GF-D8 (cell line): Measurements from ENCODE around the gene AGPAT4.

Source experiments
- DNase-seq: peaks from one replicate; lab custom pipeline; 2025; lab: John Stamatoyannopoulos, UW

AGPAT4 gene

DNA sequence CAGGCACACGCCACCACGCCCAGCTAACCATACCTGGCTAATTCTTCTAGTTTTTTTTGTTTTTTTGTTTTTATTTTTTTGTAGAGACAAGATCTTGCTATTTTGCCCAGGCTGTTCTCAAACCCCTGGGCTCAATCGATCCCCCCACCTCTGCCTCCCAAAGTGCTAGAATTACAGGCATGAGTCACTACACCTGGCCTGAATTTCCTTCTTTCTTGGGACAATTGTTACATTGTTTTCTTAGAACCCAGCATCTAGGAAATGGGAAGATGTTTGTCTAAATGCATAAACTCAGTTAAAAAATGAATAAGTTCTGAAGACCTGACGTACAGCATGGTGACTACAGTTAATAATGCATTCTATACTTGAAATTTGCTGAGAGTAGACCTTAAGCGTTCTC, 10.8 kb upstream of the AGPAT4 start:
- no peak for DNase-seq

- DNase-seq: no peak
These were observed 7.2 kb upstream of the AGPAT4 start for GRCh38 chr6:161281092-161281491.

DNA sequence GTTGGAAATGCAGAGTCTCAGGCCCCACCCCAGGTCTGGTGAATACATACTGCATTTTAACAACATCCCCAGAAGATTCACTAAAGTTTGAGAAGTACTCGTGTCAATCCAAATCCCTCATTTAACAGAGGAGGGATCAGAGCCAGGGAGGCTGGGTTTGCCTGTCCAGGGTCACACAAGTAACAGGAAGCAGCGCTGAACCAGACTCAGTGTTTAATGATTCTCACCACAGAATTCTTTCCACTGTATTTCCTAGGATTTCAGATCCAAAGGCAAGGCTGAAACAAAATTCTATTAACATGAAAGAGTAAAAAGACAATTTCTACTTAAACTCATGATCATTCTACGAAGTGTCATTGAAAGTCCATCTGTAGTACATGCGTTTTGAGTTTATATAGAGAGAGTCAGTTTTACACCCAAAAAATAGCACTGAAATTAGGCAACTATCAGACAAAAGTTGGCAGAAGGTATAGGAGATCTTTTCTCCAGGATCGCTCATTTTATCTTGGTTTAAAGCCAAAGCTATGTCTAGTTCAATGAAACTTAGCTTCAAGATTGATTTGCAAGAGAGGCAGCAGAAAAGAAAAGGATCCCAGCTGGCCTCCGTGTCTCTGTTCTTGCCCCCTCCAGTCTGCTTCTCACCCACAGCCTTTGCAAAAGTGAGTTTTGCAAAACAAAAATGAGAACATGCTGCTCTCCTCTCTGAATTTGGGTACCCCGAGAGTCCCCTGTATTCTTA, 6.0 kb upstream of the AGPAT4 start:
- DNase-seq: no peak

DNA sequence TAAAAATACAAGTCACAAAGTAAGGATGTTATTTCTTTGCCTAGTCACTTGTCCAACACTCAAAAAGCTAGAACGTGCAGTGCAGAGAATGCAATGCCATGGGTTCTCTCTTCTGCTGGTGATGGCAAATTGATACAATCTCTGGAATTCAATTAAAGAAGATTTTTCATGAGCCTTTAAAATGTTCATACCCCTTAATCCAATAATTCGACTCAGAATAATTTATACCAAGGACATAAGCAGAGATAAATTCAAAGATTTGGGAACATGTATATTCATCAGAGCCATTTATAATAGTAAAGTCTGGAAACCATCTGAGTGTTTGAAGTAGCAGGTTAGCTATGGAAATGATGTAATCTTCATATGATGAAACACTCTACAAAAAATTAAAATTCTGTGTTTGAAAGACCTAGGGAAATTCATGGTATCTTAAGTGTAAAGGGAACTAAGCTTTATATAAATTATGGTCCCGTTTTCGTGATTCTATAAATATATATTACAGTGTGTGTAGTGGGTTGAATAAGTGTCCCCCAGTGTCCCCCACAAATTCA, 2.8 kb upstream of the AGPAT4 start:
- no peak for DNase-seq

DNA sequence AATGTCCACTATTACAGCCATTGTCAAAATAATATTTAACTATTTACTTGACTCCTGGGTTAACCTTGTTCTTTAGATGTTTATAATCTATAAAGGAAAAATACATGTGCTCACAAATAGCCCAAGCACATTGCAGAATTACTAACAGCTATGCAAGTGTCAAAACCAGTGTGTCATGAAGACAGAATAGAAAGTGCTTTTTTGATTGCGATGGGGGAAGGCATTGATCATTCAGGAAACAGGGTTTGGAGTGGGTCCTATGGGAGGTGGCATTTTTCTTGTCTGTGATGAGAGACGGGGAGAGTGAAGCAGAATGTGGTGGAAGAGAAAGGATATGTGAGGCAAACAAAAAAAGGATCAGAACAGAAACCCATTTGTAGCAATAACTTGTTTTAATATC, 1.0 kb upstream of the AGPAT4 start:
- DNase-seq: no peak

GRCh38 chr6:161274488-161274858, 612 bp upstream of the AGPAT4 start:
- no peak for DNase-seq

DNA sequence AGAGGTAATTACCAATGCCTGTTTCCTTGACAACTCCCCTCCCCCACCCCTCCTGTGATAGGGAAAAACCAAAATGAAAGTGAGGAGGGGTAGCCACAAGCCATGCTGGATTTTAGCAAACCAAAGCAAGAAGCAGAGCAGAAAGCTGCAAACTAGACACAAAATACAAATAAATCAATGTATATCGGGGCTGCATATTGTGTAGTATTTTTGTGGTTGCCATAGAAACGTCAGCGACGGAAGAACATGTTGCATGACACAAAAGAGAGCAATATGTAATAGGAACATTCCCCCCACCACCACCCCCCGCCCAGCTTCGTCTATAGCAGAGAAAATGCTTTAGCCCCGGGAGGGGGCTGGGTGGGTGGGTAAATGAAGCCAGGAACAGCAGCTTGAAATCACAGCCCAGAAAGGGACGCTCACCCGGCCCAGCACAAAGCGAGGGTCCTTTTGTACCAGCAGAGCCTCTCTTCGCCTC, 548 bp downstream of the AGPAT4 start:
- DNase-seq: no peak

DNA sequence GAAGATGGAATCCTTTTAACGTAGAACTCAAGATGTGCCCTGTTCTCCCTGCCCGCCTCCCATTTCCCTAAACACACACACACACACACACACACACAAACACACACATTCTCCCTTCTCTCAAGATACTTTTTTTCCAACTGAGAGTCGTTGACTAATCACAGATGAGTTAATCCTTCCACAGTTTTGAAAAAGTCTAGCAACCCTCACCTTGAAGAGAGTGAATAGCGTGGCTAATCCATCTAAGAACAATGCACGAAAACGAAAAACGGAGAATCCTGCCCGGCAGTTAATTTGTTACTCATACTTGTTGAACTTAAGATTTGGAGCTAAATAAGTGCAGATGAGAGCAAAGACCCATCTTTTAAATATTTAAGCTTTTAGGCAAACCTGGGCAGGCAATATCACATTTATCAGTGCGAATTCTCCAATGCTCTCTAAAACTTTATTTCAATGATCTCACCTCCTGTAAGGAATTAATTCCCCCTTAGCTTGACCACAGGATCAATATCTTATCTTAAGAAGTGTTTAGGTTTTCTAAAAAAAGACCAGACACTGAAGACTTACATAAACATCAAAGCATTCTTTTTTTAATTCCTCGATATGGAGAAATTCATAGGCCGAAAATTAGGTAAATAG, 1.1 kb downstream of the AGPAT4 start:
- DNase-seq: no peak

DNA sequence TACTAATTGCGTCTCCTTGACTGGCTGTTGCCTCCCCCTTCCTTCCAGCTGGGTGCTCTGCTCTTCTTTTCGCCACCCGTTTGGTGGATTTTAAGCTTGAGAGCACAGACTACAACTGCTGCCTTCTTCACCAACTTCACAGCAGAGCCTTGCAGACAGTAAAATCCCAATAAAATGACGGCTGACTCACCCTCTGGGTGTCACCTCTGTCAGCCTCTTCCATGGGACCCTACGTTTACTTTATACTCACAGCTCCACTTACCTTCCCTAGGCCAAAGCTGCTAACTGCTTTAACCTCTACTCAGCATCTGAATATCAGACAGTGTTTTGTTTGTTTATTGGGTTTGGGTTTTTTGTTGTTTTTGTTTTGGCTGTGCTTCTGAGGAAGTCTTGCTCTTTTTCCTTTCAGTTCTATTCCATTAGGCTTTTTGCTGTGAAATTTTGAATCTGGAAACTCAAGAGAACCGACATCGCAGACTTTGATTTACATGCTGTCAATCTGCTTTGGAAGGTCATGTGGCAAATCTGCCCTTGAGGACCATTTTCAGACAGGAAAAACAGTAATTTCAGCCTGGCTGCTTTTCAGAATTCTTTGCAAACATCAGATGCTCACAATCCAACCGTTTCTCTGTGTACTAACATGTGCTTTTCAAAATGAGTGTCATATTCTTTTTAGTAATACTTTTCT, 2.4 kb downstream of the AGPAT4 start:
- DNase-seq: no peak

DNA sequence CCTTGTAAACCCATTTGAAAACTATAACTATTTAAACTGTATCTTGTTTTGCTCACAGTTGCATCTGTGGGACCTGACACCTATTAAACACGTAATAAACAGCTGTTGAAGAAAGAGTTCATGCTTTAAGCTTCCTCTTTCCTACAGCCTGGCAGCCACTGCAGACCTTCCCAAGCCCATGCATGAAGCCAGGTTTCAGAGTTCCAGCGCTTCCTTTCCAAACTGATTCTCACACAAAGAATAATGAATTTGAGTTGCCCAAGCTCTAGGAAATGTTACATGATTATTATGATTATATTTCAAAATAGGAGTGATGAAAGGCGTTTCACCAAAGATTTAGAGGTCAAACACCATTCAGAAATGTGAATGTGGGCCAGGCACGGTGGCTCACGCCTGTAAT, 3.7 kb downstream of the AGPAT4 start:
- no peak for DNase-seq

GRCh38 chr6:161269310-161269709, 4.6 kb downstream of the AGPAT4 start:
- no peak for DNase-seq

DNA sequence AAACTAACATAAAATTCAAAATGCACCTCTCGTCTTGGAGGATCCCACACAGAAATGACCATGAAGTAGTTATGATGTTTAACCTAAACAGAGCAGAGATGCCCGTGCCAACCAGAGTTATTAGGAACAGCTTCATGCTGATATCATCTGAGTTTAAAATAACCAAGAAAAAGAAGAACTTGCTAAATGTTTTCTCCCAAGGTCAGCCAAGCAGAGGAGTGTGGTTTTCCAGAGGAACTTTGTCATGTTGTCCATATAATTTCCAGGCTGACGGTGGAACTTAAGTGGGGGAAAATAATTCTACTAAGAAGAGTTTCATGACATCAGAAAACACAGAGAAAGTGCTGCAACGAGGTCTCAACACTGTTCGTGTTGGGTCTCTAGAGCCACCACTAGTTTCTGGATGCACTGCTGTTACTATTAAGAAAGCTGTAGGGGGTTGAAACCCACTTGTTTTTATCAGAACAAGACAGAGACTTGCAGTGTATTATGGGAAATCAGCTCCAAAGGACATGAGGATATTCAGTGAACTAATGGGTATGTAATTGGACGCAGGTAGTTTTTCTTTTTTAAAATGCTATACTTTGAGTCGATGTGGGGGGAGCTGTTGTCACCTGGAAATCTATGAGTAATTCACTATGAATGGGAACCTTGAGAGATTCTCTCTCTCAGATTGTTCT, 5.2 kb downstream of the AGPAT4 start:
- DNase-seq: no peak

GRCh38 chr6:161266513-161267230, 7.2 kb downstream of the AGPAT4 start:
- DNase-seq: no peak

DNA sequence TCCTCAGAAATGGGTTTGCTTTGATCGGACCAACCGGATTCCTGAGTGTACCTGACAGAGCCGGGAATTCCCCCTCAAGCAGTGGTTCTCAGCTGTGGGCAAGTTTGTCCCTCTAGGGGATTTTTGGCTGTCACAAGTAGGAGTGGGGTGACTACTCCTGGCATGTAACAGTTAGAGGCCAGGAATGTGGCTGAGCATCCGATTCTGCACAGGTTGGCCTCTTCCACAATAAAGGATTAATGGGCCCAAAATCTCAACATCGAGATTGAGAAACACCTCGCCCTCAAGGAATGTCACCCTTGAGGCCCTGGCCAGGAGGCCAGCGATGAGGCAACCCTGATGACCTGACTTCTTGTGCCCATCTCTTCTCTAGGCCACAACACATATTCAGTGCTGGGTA, 7.9 kb downstream of the AGPAT4 start:
- DNase-seq: no peak

GRCh38 chr6:161265554-161265953, 8.3 kb downstream of the AGPAT4 start:
- no peak for DNase-seq

DNA sequence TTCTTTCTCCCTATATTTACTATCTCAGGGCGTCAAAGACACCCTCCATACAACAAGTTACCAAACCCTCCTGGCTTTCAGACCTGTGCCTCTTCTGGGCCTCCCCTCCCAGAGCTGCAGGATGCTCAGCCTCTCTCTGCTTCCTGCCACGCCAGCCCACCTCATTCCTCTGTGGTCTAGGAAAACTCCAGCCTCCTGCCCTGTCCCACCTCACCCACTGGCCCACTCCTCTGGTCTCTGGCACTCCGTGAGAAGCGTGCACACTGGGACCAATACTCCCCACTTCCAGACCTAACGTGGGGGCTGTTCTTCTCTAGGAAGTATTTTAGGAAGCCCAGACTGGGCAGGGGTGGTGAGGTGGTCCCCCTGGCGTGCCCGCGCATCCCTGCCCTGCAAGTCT, 9.7 kb downstream of the AGPAT4 start:
- no peak for DNase-seq

GRCh38 chr6:161261816-161262215, 12.0 kb downstream of the AGPAT4 start:
- DNase-seq: no peak

- DNase-seq: no peak
These were observed 12.5 kb downstream of the AGPAT4 start for GRCh38 chr6:161261325-161261724.

DNA sequence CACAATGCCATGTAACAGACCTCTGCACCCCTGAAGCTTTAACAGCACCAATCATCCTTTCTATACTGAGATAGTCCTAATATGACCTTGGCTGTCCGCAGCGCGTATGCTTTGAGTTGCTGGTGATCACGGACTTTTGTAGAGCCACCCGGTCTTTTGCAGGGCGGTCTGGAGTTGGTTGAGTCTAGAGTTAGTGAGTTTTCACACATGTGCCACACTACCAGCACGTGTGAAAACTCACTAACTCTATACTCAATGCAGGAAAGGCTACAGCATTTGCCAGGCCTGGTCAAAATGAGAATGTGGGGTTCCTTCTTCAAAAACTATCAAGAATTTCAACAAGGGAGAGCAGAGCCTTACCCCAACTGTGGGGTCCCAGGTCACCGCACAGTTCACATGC, 14.6 kb downstream of the AGPAT4 start:
- no peak for DNase-seq

DNA sequence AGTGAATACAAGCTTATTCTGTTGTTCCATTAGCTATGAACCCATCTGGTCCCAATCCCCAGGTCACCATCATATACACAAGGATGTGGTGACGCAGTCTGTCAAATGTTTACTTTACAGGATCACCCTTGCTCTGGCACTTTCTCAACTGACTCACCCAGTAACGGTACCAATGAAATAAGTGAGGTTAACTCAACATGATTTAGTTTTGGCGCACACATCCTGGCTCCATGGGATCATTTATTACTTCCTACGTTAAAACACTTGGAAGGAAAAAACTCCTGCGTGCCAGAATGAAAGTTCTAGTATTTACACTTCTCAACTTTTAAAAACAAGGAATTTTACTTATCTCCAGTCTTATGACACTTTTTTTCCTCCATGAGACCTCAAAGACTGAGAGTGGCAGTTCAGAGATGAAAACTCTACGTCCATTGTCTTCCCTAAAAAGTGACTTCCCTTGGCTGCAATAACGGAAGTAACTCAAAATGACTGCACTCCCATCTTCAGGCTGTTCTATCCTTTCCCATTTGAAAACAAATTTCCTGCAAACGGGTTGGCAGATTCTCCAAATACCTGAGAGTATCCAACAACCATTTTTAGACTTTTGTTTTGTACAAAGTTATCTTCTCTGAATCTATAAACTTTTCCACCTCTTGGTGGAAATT, 15.9 kb downstream of the AGPAT4 start:
- no peak for DNase-seq

GRCh38 chr6:161256407-161256806, 17.5 kb downstream of the AGPAT4 start:
- no peak for DNase-seq
